Measurements from ENCODE around the gene NOXA1.
"Not testable (repeated sequence)": the region's sequence is repeated elsewhere in the genome, so short reads cannot be mapped to it uniquely, and the experiment has no call there.

Gene NOXA1

DNA sequence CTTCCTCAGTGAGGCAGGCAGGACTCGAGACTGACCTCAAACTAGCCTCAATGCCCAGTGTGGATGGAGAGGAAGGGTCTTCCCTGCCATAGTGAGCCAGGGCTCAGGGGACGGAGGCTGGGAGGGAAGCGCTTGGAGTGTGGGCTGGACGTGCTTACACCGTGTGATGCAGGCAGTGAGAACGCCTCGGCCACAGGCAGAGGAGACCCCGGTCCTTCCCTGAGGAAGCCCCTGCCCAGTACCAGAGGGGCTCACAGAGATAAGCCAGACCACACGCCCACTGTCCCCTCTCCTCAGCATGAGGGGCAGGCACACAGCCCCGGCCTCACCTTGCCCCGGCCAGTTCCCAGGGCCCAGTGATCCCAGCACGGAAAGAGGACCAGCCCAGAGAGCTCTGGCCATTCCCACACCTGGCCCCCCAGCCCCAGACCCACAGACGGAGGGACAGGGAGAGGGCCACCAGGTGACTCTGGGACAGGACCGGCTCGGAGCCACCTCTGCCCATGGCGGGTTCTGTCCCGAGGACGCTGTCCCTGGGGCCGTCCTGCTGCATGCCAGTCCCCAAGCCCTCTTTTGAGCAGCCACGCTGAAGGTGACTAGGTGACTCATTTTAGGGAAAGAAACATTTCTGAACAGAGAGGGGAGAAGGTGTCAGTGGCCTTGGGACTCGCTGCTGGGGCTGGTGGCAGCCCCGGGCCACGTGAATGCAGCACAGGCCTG lies 42.0 kb downstream of the NOXA1 start:
- DNase-seq (ENCODE audit: low spot score) = no peak

DNA sequence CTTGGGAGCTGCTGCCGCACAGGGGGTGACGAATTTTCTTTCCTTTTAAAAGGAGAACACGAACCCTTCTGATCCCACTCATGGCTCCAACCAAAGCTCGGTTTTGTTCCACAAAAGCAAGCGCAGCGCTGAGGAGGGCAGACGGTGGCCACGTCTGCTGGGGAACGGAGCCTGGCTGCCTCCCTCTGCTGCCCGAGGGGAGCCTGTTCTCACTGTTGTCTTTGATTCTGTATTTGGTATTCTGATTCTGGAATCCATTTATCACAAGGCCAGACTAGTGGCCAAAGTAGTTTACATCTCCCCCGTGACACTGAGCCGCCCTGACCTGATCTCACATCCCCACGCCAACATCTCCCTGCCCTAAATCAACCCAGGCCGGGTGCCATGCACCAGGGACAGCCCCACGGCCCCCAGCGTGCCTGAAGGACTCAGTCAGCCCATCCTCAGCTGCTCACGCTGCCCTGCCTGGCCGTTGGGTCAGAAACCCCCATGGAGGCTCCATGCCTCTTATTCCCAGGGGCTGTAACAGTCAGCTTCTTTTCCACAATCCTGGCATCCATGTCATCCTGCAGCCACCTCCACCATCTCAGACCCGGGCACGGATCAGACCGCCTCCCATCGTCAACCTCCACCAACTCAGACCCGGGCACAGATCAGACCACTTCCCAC lies 42.7 kb downstream of the NOXA1 start:
- DNase-seq (ENCODE audit: low spot score) = no peak

DNA sequence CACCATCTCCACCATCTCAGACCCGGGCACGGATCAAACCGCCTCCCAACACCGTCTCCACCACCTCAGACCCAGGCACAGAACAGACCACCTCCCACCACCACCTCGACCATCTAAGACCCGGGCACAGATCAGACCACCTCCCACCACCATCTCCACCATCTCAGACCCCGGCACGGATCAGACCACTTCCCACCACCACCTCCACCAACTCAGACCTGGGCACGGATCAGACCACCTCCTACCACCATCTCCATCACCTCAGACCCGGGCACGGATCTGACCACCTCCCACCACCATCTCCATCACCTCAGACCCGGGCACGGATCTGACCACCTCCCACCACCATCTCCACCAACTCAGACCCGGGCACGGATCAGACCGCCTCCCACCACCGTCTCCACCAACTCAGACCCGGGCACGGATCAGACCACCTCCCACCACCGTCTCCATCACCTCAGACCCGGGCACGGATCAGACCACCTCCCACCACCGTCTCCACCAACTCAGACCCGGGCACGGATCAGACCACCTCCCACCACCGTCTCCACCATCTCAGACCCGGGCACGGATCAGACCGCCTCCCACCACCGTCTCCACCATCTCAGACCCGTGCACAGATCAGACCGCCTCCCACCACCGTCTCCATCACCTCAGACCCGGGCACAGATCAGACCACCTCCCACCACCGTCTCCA lies 43.3 kb downstream of the NOXA1 start:
- DNase-seq (ENCODE audit: low spot score) = not testable (repeated sequence)

DNA sequence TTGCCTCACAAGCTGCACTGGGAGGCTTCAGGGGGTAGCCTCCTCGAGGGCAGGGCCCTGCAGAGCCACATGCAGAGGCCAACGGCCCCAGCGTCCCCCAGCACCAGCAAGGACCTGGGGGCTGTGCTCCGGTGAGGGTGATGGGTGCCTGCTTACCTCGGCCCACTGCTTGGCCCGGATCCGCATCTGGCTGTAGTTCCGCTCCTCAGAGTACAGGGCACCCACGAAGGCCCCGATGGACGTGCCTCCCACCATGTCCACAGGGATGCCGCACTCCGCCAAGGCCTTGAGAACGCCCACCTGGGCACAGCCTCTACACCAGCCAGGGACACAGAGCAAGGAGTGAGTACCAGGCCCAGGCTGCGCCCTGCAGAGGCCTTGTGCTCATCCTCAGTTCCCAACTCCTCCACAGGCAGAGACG lies 44.0 kb downstream of the NOXA1 start:
- no peak for DNase-seq (ENCODE audit: low spot score)

DNA sequence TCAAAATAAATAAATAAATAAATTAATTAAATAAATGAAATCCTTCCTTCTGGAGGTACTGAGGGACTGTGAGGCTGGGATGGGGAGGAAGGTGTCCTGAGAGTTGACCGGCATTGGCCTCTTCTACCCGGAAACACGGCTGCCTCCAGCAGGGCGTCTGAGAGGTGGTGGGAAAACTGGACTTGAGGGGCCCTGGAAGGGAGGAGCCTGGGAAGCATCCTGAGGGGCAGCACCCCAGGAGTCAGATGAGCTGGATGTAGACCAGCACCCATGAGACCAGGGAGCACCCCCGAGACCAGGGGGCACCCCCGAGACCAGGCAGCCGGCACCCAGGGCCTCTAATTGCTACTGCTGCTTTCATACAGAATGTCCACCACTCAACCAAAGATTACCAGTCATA lies 44.7 kb downstream of the NOXA1 start:
- no peak for DNase-seq (ENCODE audit: low spot score)

DNA sequence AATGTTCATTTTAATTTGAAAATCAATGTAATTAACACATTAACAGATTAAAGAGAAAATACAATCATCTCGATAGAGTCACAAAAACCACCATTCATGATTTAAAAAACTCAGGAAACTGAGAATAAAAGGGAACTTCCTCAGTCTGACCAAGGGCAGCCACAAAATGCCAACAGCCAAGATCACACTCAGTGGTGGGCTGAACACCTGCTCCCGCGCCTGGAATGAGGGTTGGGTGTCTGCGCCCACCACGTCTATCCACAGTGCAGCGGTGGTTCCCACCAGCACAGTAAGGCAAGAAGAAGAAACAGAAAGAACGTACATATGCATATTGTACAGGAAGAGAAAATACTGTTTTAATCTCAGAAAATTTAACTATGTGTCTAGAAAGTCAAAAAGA lies 47.6 kb downstream of the NOXA1 start:
- no peak for DNase-seq (ENCODE audit: low spot score)

DNA sequence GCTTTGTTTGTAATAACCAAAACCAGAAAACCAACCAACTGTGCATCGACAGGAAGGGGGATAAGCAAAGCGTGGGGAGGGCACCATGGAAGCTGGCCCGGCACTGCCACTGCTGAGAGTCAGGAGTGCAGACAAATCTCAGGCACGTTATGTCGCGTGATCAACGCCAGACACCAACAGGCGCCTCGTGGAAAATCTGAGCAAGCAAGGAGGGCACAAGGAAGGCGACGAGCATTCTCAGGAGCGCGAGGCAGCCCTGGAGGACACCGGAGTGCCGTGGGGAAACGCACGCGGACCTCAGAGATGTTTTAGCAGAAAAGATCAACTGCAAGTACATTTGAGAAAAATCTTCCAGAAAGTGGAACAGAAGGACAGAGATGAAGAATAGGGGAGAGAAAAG lies 51.1 kb downstream of the NOXA1 start:
- DNase-seq (ENCODE audit: low spot score) = no peak

DNA sequence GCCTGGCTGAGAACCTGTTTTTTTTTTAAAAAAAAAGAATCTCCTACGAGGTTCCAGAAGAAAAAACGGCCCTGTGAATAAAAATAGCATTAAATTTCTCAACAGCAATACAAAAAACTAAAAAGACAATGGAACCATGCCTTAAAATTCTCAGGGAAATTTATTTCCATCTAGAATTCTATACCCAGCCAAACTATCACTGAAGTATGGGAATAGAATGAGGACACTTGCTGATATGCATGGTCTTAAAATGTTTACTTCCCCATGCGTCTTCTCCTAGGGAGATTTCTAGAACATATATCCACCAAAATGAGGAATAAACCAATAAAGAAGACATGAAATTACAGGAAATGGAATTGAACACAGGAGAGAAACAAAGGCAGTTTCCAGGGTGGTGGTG lies 52.5 kb downstream of the NOXA1 start:
- no peak for DNase-seq (ENCODE audit: low spot score)

DNA sequence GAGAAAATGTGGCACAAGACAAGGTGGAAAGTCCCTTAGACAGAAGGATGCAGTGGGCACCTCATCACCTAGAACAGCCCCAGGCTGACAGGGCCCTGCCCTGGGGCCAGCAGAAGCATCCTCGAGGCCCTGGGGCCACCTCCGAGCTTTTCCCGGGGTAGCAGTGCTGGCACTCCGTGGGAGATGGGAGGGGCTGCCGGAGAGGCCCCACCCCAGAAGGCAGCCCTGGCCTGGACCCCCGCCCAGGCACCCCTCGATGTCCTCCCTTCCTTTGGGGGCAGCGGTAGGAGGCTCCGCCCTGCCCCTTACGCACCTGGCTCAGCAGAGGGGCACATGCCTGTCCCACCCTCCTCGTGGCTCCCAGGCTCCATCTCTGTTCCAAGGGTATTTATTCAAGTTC lies 53.7 kb downstream of the NOXA1 start:
- no peak for DNase-seq (ENCODE audit: low spot score)

DNA sequence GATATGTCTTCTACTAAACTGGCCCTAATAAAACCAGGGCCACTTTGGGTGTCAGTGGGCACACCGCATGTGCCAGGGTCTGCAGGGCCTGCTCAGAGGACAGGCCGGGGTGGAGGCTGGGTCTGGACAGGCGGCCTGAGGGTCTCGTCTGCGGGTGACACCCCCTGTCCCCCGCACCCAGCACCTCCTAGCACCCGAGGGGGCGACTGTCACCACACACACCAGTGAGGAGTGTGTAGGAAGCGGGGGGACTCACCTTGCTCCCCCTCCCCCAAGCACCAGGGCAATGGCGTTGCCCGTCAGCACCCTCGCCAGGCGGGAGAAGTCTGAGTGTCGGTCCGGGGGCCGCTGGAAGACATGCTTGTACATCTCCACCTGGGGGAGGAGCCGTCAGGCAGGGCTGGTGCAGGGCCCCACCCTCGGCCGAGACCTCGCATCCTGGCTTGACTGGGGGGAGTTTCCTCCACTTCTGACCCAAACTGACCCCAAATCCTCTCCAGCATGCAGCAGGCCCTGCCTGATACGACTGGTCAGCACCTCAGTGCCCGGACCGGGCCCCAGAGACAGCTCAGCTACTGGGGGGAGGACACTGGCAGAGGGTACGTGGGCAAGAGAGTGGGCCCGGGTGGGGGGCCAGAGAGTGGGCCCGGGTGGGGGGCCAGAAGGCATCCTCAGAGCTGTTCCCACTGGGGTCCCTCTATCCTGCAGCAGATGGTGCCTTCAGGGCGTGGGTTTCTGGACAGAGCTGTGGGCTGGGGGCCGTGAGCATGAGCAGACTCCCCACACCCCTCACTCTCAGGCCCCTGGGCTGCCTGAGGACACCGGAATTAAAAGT lies 54.8 kb downstream of the NOXA1 start:
- no peak for DNase-seq (ENCODE audit: low spot score)

DNA sequence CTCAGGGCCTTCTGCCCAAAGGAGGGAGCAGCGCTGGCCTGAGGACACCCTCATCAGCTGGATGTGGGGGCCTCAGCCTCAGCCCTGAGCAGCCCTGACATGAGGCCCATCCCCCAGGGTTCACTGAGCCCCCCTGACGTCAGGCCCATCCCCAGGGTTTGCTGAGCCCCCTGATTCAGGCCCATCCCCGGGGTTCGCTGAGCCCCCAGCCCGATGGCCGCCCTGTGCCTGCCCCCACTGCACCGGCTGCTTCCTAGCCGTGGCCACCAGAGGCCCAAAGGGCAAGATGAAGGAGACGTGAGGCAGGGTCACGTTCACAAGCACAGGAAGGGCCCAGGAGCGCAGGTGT lies 55.4 kb downstream of the NOXA1 start:
- no peak for DNase-seq (ENCODE audit: low spot score)

DNA sequence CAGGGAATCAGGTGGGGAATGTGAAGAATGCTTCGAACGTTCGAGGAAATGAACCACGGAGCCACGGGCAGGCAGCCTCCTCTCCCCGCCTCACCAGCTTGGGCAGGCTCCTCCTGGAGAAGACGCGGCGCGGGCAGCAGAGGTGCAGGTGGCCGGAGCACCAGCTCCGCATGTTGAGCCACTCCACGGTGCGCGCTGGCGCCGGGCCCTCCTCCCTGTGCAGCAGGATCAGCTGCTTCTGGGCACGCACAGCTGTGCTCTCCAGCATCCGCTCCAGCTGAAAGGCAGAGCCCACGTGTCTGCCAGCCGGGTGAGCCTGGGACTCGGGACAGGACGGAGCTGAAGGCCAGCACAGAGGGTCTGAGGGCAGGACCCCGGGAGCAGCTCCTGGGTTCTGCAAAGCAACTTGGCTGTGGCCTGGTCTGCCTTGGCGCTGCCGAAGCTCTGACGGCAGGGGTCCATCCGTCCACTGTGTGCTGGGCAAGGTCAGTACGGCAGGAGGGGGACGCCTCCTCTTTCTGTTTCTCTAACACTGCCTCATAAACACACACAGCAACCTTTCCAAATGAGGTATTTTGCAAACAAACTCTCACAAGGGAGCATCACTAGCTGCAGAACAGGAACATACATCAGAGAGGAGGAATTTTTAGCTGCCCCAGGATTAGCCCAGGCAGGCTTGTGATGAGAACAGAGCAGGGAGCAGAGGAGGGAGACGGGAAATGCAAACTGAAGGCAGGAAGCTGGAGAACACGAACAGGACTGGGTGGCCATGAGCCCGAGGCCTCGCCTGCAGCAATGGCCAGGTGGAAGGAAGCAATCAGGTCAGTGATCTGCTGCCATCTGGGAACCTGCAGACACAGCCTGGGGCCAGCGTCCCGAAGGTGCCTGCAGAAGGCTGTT lies 56.0 kb downstream of the NOXA1 start:
- no peak for DNase-seq (ENCODE audit: low spot score)

DNA sequence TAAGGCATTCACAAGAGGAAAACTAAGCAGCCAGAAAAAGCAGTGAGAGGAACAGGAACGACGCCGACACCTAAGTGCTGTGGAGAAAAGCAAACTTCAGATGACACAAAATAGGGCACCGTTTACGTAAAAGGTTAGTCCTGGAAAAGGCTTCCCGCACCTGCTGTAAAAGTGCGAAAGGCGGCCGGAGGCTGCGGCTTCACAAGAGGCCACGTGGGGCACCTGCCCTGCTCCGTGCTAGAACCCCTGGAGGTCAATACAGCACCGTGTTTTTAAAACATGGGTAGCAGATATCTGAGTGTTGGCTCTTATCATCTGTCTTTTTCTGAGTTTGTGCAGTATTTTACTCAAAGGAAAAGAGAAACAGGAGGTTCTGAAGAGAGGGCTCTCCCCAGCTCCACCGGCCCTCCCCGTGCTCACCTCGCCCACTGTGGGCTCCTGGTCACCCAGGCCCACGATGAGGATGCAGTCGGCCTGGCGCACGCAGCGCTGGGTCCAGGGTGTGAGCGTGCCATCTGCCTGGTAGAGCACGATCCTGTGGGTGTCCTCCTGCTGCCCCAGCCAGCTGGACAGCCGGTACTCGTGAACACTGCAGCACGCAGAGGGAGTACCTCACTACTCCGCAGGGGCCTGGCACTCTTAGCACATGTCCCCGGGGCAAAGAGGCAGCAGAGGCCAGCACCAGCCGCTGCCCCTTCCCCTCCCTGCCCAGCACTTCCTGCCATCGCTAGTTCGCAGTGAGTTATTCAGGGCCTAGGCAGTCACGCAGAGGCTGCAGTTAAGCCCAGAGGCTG lies 56.9 kb downstream of the NOXA1 start:
- no peak for DNase-seq (ENCODE audit: low spot score)

DNA sequence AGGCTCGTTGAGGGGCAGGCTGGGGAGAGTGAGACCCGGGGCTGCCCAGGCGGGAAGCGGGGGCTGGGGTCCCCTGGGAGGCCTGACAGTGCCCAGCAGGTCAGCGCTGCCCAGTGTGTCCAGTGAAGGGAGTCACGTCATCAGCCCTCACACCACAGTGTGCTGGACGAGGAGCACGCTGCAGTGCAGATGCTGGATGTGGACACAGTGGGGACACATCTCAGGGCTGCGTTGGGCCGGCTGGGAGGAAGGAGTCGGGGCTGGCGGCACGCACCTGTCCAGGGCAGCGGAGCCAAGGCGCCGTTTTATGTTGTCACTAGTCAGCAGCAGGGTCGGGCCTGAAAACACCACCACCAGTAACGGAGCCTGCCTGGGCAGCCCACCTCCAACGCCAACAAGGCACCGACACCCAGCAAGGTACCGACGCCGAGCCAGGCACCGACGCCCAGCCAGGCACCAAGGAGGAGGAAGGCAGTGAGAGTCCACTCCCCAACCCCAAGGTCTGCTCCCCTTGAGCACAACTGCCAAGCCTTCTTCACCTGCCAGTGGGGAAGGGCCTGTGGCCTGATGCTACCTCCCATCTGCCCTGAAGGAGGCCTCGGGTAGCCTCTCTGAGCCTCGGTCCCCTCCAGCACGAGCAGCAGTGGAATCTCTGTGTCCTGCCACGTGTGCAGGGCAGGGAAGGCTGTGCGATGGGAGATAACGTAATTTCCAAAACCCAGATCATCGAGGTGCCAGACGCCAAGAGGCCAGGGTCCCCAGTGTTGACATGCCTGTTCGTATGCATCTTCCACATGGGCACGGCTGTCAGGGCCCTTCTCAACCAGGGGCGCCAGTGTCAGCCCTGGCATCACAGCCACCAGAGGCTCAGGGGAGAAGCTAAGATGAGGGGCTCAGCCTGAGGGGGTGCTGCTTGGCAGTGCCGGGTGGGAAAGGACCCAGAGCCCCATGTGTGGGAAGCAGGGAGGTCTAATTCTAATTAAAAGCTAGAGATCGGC lies 57.8 kb downstream of the NOXA1 start:
- no peak for DNase-seq (ENCODE audit: low spot score)

DNA sequence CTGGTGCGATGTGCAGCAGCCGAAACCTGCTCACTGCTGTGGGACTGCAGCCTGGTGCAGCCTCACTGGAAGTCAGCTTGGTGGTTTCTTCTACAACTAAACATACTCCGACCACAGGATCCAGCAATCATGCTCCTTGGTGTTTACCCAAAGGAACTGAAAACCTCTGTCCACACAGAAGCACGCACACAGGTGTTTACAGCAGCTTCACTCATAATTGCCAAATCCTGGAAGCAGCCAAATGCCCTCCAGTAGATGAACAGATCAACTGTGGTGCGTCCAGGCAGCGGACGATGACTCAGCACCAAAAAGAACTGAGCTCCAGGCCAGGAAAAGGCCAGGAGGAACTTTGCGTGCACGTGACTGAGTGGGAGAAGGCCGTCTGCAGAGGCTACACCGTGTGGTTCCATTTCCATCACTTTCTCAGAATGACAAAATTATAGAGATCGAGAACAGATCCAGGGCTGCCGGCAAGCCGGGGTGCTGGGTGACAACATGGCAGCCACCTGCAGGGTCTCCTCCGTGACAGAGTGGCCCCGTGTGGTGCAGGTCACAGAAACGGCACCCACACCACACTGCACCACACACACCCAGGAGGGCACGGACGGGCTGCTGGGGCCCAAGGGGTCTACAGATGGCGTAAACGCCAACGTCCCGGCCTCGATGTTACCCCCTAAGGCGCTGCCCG lies 59.0 kb downstream of the NOXA1 start:
- no peak for DNase-seq (ENCODE audit: low spot score)

All from germinal center (tissue), 1 donor.